Stimulated activated CD8-positive, alpha-beta memory T cell treated with anti-CD3 and anti-CD28 coated beads, Interleukin-2, amount 100 ng/mL, for 48 hours (primary cell): Measurements from ENCODE around the gene PHF8.
A peak's percentile ranks its signal among the peaks of the same experiment; 100 is the strongest.

ENCODE experiments used
- DNase-seq, 2 donors: peaks; one replicate each; pipeline ENCODE4 v3.0.0-alpha.2; 2020; ENCODE audit warnings: low read depth in 2 of 2

PHF8 gene

GRCh38 chrX:54044126-54044876, at the start of gene PHF8:
Gene PHF8 (minus strand): TSS chrX:54044473. CDS start chrX:54042728, 1,745 bp downstream.
- peak; percentile 86 to 88 for DNase-seq

- DNase-seq, result no peak
These were observed 49.3 kb upstream of the PHF8 start for GRCh38 chrX:54093571-54093970.

GRCh38 chrX:54093159-54093558, 48.9 kb upstream of the PHF8 start:
- DNase-seq, result no peak

GRCh38 chrX:54090880-54091279, 46.6 kb upstream of the PHF8 start:
- DNase-seq, result no peak

GRCh38 chrX:54089191-54089590, 44.9 kb upstream of the PHF8 start:
- DNase-seq, result no peak

GRCh38 chrX:54087661-54088060, 43.4 kb upstream of the PHF8 start:
- DNase-seq, result no peak

- DNase-seq, result no peak
These were observed 41.4 kb upstream of the PHF8 start for GRCh38 chrX:54085666-54086065.

GRCh38 chrX:54076903-54077302, 32.6 kb upstream of the PHF8 start:
- no peak for DNase-seq

GRCh38 chrX:54074826-54075225, 30.6 kb upstream of the PHF8 start:
- DNase-seq, result no peak

GRCh38 chrX:54067766-54068165, 23.5 kb upstream of the PHF8 start:
- no peak for DNase-seq

- no peak for DNase-seq
These were observed 22.6 kb upstream of the PHF8 start for GRCh38 chrX:54066841-54067240.

- no peak for DNase-seq
These were observed 20.3 kb upstream of the PHF8 start for GRCh38 chrX:54064564-54064963.

GRCh38 chrX:54063361-54063760, 19.1 kb upstream of the PHF8 start:
- DNase-seq, result no peak

- no peak for DNase-seq
These were observed 5.5 kb upstream of the PHF8 start for GRCh38 chrX:54049801-54050200.

GRCh38 chrX:54048412-54048811, 4.1 kb upstream of the PHF8 start:
- DNase-seq, result no peak

- DNase-seq, result no peak
These were observed 1.4 kb upstream of the PHF8 start for GRCh38 chrX:54045563-54046228.

GRCh38 chrX:54044877-54045338, 635 bp upstream of the PHF8 start:
- DNase-seq, result no peak

GRCh38 chrX:54043541-54044125, 640 bp downstream of the PHF8 start:
- DNase-seq, result peak; percentile 7 to 8

- no peak for DNase-seq
These were observed 1.2 kb downstream of the PHF8 start for GRCh38 chrX:54043056-54043455.

GRCh38 chrX:54042609-54043021, 1.7 kb downstream of the PHF8 start:
- peak; percentile 13 to 15 for DNase-seq

- DNase-seq, result no peak
These were observed 13.9 kb downstream of the PHF8 start for GRCh38 chrX:54030329-54030728.

- no peak for DNase-seq
These were observed 14.6 kb downstream of the PHF8 start for GRCh38 chrX:54029529-54030143.
